ENCODE measurements around the gene ABL2. TPM values are rescaled to one million over a fixed set of nuclear protein-coding genes. Genes with fewer than 3 reads are reported as not detected.

ABL2 gene
- total RNA-seq, 2 experiments from 2014 or later = 15.8 to 16.4 TPM

DNA sequence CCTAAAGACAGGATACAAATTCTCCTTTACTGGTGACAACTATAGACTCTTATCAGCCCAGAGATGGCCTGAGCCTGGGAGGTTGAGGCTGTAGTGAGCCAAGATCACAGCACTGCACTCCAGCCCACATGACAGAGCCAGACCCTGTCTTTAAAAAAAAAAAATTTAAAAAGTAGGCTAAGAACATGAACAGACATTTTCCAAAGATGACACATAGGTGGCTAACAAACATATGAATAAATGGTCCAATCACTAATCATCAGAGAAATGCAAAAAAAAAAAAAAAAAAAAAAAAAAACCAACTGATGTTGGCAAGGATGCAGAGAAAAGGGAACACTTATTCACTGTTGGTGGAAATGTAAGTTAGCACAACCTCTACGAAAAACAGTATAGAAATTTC lies 82.6 kb downstream of the ABL2 start:
- Mint-ChIP-seq H3K27me3 (no peaks in the 10 kb centered on the region), H3K27ac (peak overlapping the region; percentile 40), H3K4me3 (no peak overlapping the region), H3K36me3 (ENCODE audit: low read depth) (peaks cover 31% of the 10 kb centered on the region), H3K9me3 (peaks cover 2% of the 10 kb centered on the region), H3K4me1 (ENCODE audit: low read depth) (peaks cover 33% of the 10 kb centered on the region)
- H3K27ac ChIP-seq (ENCODE audit: low read depth in 1 of 2, low read length in 2 of 2) = no peak overlapping the region
- H3K4me1 ChIP-seq (ENCODE audit: insufficient read depth, low read length) = peaks cover 6% of the 10 kb centered on the region
- H3K9me3 ChIP-seq (ENCODE audit: control insufficient read depth in 1 of 2, insufficient read depth in 1 of 2, low read length in 2 of 2) = no peaks in the 10 kb centered on the region
- no peaks in the 10 kb centered on the region for H3K27me3 ChIP-seq (ENCODE audit: control insufficient read depth in 1 of 2, insufficient read depth in 2 of 2, low read length in 2 of 2)
- intact Hi-C loops (cut with DNase I, micrococcal nuclease) = no loop called here
- POLR2A ChIA-PET = no interaction called here
- CTCF ChIA-PET = interaction anchor here (2.7 kb wide), 1 partner anchor 9 kb away, joined by 7 read pairs; no protein-coding TSS in a partner anchor
- no peak for TF ChIP-seq CTCF (IDR thresholded peaks at IDR 0.05)
- H3K4me3 ChIP-seq (ENCODE audit: low read length) = no peak overlapping the region
- no peaks in the 10 kb centered on the region for H3K36me3 ChIP-seq (ENCODE audit: insufficient read depth, low read length)
- DNase-seq = no peak
- ATAC-seq (ENCODE audit: poor library complexity) = no peak

GRCh38 chr1:179146476-179146875 lies 83.0 kb downstream of the ABL2 start:
- no peaks in the 10 kb centered on the region for H3K9me3 ChIP-seq (ENCODE audit: control insufficient read depth in 1 of 2, insufficient read depth in 1 of 2, low read length in 2 of 2)
- no peak overlapping the region for H3K4me3 ChIP-seq (ENCODE audit: low read length)
- no peaks in the 10 kb centered on the region for H3K27me3 Mint-ChIP-seq
- peaks cover 6% of the 10 kb centered on the region for H3K4me1 ChIP-seq (ENCODE audit: insufficient read depth, low read length)
- ATAC-seq (ENCODE audit: poor library complexity) (no peak), DNase-seq (no peak)
- H3K4me3 Mint-ChIP-seq = no peak overlapping the region
- CTCF ChIA-PET = interaction anchor here (0.7 to 2.7 kb wide), 2 partner anchors 10 to 805 kb away, joined by 4 to 7 read pairs; no protein-coding TSS in a partner anchor
- intact Hi-C loops (cut with DNase I, micrococcal nuclease) = no loop called here
- H3K27ac ChIP-seq (ENCODE audit: low read depth in 1 of 2, low read length in 2 of 2) = no peak overlapping the region
- POLR2A ChIA-PET = no interaction called here
- H3K27me3 ChIP-seq (ENCODE audit: control insufficient read depth in 1 of 2, insufficient read depth in 2 of 2, low read length in 2 of 2) = no peaks in the 10 kb centered on the region
- H3K9me3 Mint-ChIP-seq = peaks cover 2% of the 10 kb centered on the region
- peaks cover 34% of the 10 kb centered on the region for H3K4me1 Mint-ChIP-seq (ENCODE audit: low read depth)
- H3K36me3 ChIP-seq (ENCODE audit: insufficient read depth, low read length) = no peaks in the 10 kb centered on the region
- TF ChIP-seq CTCF (IDR thresholded peaks at IDR 0.05) = no peak
- H3K27ac Mint-ChIP-seq = peak overlapping the region; percentile 40
- peaks cover 31% of the 10 kb centered on the region for H3K36me3 Mint-ChIP-seq (ENCODE audit: low read depth)

- H3K9me3 Mint-ChIP-seq = peaks cover 2% of the 10 kb centered on the region
- DNase-seq = no peak
- no peak overlapping the region for H3K4me3 Mint-ChIP-seq
- no peaks in the 10 kb centered on the region for H3K27me3 Mint-ChIP-seq
- Histone ChIP-seq H3K36me3 (ENCODE audit: insufficient read depth, low read length) (no peaks in the 10 kb centered on the region), H3K9me3 (ENCODE audit: control insufficient read depth in 1 of 2, insufficient read depth in 1 of 2, low read length in 2 of 2) (no peaks in the 10 kb centered on the region), H3K4me1 (ENCODE audit: insufficient read depth, low read length) (peaks cover 13% of the 10 kb centered on the region), H3K27ac (ENCODE audit: low read depth in 1 of 2, low read length in 2 of 2) (no peak overlapping the region), H3K4me3 (ENCODE audit: low read length) (no peak overlapping the region), H3K27me3 (ENCODE audit: control insufficient read depth in 1 of 2, insufficient read depth in 2 of 2, low read length in 2 of 2) (no peaks in the 10 kb centered on the region)
- intact Hi-C loops (cut with DNase I, micrococcal nuclease) = no loop called here
- POLR2A ChIA-PET = no interaction called here
- no peak for ATAC-seq (ENCODE audit: poor library complexity)
- H3K4me1 Mint-ChIP-seq (ENCODE audit: low read depth) = peaks cover 42% of the 10 kb centered on the region
- TF ChIP-seq CTCF (IDR thresholded peaks at IDR 0.05) = no peak
- peaks cover 24% of the 10 kb centered on the region for H3K36me3 Mint-ChIP-seq (ENCODE audit: low read depth)
- CTCF ChIA-PET = interaction anchor here (0.6 to 0.7 kb wide), 2 partner anchors 30 to 806 kb away, joined by 3 to 4 read pairs; no protein-coding TSS in a partner anchor
- H3K27ac Mint-ChIP-seq = peak overlapping the region; percentile 40
Observed at GRCh38 chr1:179145521-179145920, 84.0 kb downstream of the ABL2 start.
